ENCODE results near the gene ST3GAL3. TPM values are rescaled to one million over a fixed set of nuclear protein-coding genes. Genes with fewer than 3 reads are reported as not detected.

ST3GAL3 gene
- total and polyA plus RNA-seq, 2 experiments from 2014 or later = 6.2 to 6.3 TPM

- no peaks in the 10 kb centered on the region for H4K20me1 ChIP-seq (ENCODE audit: insufficient read depth, poor library complexity, severe bottlenecking)
- no peak for DNase-seq (ENCODE audit: low spot score)
- H2AFZ ChIP-seq = no peak overlapping the region
- no peaks in the 10 kb centered on the region for H3K9me2 ChIP-seq (replicated peaks; ENCODE audit: insufficient read depth)
- H3K4me1 ChIP-seq (ENCODE audit: insufficient read depth) = no peaks in the 10 kb centered on the region
- no peaks in the 10 kb centered on the region for H3K9me3 ChIP-seq (ENCODE audit: low read depth)
- H3K27me3 ChIP-seq = no peaks in the 10 kb centered on the region
- no peaks in the 10 kb centered on the region for H3K36me3 ChIP-seq (replicated peaks; ENCODE audit: insufficient read depth, low read depth)
- TF ChIP-seq EZH2 (IDR thresholded peaks at IDR 0.05; ENCODE audit: borderline replicate concordance) (no peak), CTCF (IDR thresholded peaks at IDR 0.05; ENCODE audit: poor library complexity) (no peak), EZH2phosphoT487 (IDR thresholded peaks at IDR 0.05; ENCODE audit: low read depth, severe bottlenecking, unreplicated experiment) (no peak)
- H3K4me2 ChIP-seq = no peak overlapping the region
- WGBS (ENCODE audit: low lambda C conversion rate, missing lambda C conversion rate) = 98% methylated on average over 7 of the region's 7 CpGs
- H3K4me3 ChIP-seq = no peak overlapping the region
- H3K27ac ChIP-seq = no peak overlapping the region
- no peaks in the 10 kb centered on the region for H3K79me2 ChIP-seq
These were observed 154.8 kb downstream of the ST3GAL3 start for GRCh38 chr1:43861988-43862735.

- DNase-seq (ENCODE audit: low spot score) = no peak
- Histone ChIP-seq H2AFZ (no peak overlapping the region), H3K4me1 (ENCODE audit: insufficient read depth) (no peaks in the 10 kb centered on the region), H4K20me1 (ENCODE audit: insufficient read depth, poor library complexity, severe bottlenecking) (no peaks in the 10 kb centered on the region), H3K9me2 (replicated peaks; ENCODE audit: insufficient read depth) (no peaks in the 10 kb centered on the region), H3K9me3 (ENCODE audit: low read depth) (no peaks in the 10 kb centered on the region), H3K79me2 (no peaks in the 10 kb centered on the region), H3K4me3 (no peak overlapping the region), H3K27me3 (no peaks in the 10 kb centered on the region), H3K27ac (no peak overlapping the region), H3K4me2 (no peak overlapping the region), H3K36me3 (replicated peaks; ENCODE audit: insufficient read depth, low read depth) (no peaks in the 10 kb centered on the region)
- WGBS (ENCODE audit: low lambda C conversion rate, missing lambda C conversion rate) = 92% methylated on average over 7 of the region's 7 CpGs
- TF ChIP-seq EZH2phosphoT487 (IDR thresholded peaks at IDR 0.05; ENCODE audit: low read depth, severe bottlenecking, unreplicated experiment) (no peak), EZH2 (IDR thresholded peaks at IDR 0.05; ENCODE audit: borderline replicate concordance) (no peak), CTCF (IDR thresholded peaks at IDR 0.05; ENCODE audit: poor library complexity) (no peak)
These were observed 157.0 kb downstream of the ST3GAL3 start for GRCh38 chr1:43864111-43865045.

- no peak for TF ChIP-seq EZH2phosphoT487 (IDR thresholded peaks at IDR 0.05; ENCODE audit: low read depth, severe bottlenecking, unreplicated experiment)
- no peak for TF ChIP-seq CTCF (IDR thresholded peaks at IDR 0.05; ENCODE audit: poor library complexity)
- TF ChIP-seq EZH2 (IDR thresholded peaks at IDR 0.05; ENCODE audit: borderline replicate concordance) = no peak
- Histone ChIP-seq H3K9me2 (replicated peaks; ENCODE audit: insufficient read depth) (no peaks in the 10 kb centered on the region), H3K4me1 (ENCODE audit: insufficient read depth) (no peaks in the 10 kb centered on the region), H2AFZ (no peak overlapping the region), H4K20me1 (ENCODE audit: insufficient read depth, poor library complexity, severe bottlenecking) (no peaks in the 10 kb centered on the region), H3K4me3 (no peak overlapping the region), H3K36me3 (replicated peaks; ENCODE audit: insufficient read depth, low read depth) (no peaks in the 10 kb centered on the region), H3K9me3 (ENCODE audit: low read depth) (no peaks in the 10 kb centered on the region), H3K4me2 (no peak overlapping the region), H3K27ac (no peak overlapping the region), H3K79me2 (no peaks in the 10 kb centered on the region), H3K27me3 (no peaks in the 10 kb centered on the region)
- DNase-seq (ENCODE audit: low spot score) = no peak
- 94% methylated on average over 2 of the region's 2 CpGs for WGBS (ENCODE audit: low lambda C conversion rate, missing lambda C conversion rate)
These were observed 158.9 kb downstream of the ST3GAL3 start for GRCh38 chr1:43866201-43866600.

All from hepatocyte (in vitro differentiated cells).